Smooth muscle cell (in vitro differentiated cells): Measurements from ENCODE around the gene CHMP2B. TPM values are rescaled to one million over a fixed set of nuclear protein-coding genes. Genes with fewer than 3 reads are reported as not detected.

Experiments
- DNase-seq: peaks from one replicate; lab custom pipeline; 2025; ENCODE audit not compliant: unreplicated experiment; lab: John Stamatoyannopoulos, UW
- H2AFZ ChIP-seq: fragments of 200-600 bp; sonication (generic); 2 replicates; pipeline ENCODE4 v1.6.0; 2016; ENCODE audit warnings: antibody characterized with exemption, low read depth, mild to moderate bottlenecking
- H3F3A ChIP-seq: fragments of 200-600 bp; sonication (generic); 2 replicates; pipeline ENCODE4 v1.6.0; 2017; ENCODE audit warnings: antibody characterized with exemption, low read depth
- H3K27ac ChIP-seq: fragments of 200-600 bp; sonication (generic); 2 replicates; pipeline ENCODE4 v1.5.1; 2016; ENCODE audit warnings: low read depth, mild to moderate bottlenecking
- H3K27me3 ChIP-seq: fragments of 200-600 bp; sonication (generic); 2 replicates; pipeline ENCODE4 v1.6.1; 2016; ENCODE audit warnings: low read depth, mild to moderate bottlenecking
- H3K36me3 ChIP-seq: fragments of 200-600 bp; sonication (generic); 2 replicates; pipeline ENCODE4 v1.5.1; 2016; ENCODE audit warnings: low read depth
- H3K4me1 ChIP-seq: fragments of 200-600 bp; sonication (generic); 2 replicates; pipeline ENCODE4 v1.5.1; 2016; ENCODE audit warnings: low read depth
- H3K4me2 ChIP-seq: fragments of 200-600 bp; sonication (generic); 2 replicates; pipeline ENCODE4 v1.6.0; 2016; ENCODE audit warnings: mild to moderate bottlenecking
- H3K4me3 ChIP-seq: fragments of 200-600 bp; sonication (generic); 2 replicates; pipeline ENCODE4 v1.5.1; 2016; ENCODE audit warnings: mild to moderate bottlenecking
- H3K79me2 ChIP-seq: fragments of 200-600 bp; sonication (generic); 2 replicates; pipeline ENCODE4 v1.6.0; 2016; ENCODE audit warnings: low read depth, mild to moderate bottlenecking
- H3K9ac ChIP-seq: fragments of 200-600 bp; sonication (generic); 2 replicates; pipeline ENCODE4 v1.6.0; 2016; ENCODE audit warnings: low read depth
- H3K9me3 ChIP-seq: fragments of 200-600 bp; sonication (generic); replicated peaks from 2 replicates; pipeline ENCODE4 v1.5.1; 2016; ENCODE audit warnings: low read depth
- H4K20me1 ChIP-seq: fragments of 200-600 bp; sonication (generic); 2 replicates; pipeline ENCODE4 v1.6.0; 2016; ENCODE audit warnings: low read depth
- WGBS: methylation state at CpG from one replicate; pipeline ENCODE4 v1.1.7; 2016; ENCODE audit warnings: low lambda C conversion rate; 5-methylcytosine and 5-hydroxymethylcytosine counted together
- polyA plus RNA-seq: library from polyadenylated mRNA; unstranded; fragments of >200 nt; fragmentation: Nextera tagmentation; extraction: Ambion mirVana; gene quantifications from 2 replicates; pipeline ENCODE4 v1.2.1, GENCODE V29; 2016
- total RNA-seq: library from RNA; depleted of rRNA; stranded (reverse); fragments of >200 nt; gene quantifications from 2 replicates; pipeline ENCODE4 v1.2.3, GENCODE V29; 2014
- TF ChIP-seq, protein P1 (sequence below): fragments of 200-600 bp; sonication (generic); IDR thresholded peaks from 2 replicates; pipeline ENCODE4 v1.5.1; 2017; ENCODE audit warnings: borderline replicate concordance, mild to moderate bottlenecking, antibody characterized with exemption; ENCODE audit not compliant: insufficient read depth, poor library complexity, severe bottlenecking

Gene CHMP2B
- total and polyA plus RNA-seq, 2 experiments from 2014 or later: 43.2 to 52.0 TPM

- no peaks in the 10 kb centered on the region for H3F3A ChIP-seq
- WGBS: 88% methylated on average over 4 of the region's 4 CpGs
- H3K27ac ChIP-seq: no peak overlapping the region
Measured at GRCh38 chr3:87272718-87273341, 45.7 kb downstream of the CHMP2B start.

DNA sequence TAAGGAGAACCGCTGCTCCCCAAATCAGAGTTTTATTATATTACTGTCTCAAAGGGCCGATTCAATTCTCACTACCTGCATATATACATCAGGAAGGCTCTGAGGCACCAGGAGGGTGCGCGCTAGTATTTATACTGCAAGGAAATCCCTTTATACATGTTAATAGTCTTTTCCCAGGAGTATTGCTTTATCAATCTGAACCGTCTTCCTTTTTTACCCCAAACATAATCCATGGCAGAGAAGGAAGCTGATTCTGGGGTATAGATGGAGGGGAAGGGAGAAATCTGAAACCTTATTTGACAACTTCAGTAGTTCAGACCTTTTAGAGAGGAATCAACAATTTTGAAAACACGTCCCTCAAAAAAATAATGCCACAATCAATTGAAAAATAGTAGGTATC is 49.4 kb downstream of the CHMP2B start, which contains the start of gene POU1F1:
Gene POU1F1 (minus strand): TSS at position 101 of the 400 bp plus-strand sequence. CDS start 122 bp downstream, outside the sequence.
- 88% methylated on average over 6 of the region's 6 CpGs for WGBS

More at GRCh38 chr3:87272718-87273341, 45.7 kb downstream of the CHMP2B start:
- H3K9ac ChIP-seq: no peak overlapping the region
- H3K36me3 ChIP-seq: no peaks in the 10 kb centered on the region
- no peak overlapping the region for H3K4me3 ChIP-seq
- no peak overlapping the region for H3K4me2 ChIP-seq
- H3K4me1 ChIP-seq: no peaks in the 10 kb centered on the region
- H4K20me1 ChIP-seq: no peaks in the 10 kb centered on the region
- TF ChIP-seq, protein P1, sequence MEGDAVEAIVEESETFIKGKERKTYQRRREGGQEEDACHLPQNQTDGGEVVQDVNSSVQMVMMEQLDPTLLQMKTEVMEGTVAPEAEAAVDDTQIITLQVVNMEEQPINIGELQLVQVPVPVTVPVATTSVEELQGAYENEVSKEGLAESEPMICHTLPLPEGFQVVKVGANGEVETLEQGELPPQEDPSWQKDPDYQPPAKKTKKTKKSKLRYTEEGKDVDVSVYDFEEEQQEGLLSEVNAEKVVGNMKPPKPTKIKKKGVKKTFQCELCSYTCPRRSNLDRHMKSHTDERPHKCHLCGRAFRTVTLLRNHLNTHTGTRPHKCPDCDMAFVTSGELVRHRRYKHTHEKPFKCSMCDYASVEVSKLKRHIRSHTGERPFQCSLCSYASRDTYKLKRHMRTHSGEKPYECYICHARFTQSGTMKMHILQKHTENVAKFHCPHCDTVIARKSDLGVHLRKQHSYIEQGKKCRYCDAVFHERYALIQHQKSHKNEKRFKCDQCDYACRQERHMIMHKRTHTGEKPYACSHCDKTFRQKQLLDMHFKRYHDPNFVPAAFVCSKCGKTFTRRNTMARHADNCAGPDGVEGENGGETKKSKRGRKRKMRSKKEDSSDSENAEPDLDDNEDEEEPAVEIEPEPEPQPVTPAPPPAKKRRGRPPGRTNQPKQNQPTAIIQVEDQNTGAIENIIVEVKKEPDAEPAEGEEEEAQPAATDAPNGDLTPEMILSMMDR: no peak
- no peaks in the 10 kb centered on the region for H3K27me3 ChIP-seq
- H3K79me2 ChIP-seq: no peaks in the 10 kb centered on the region
- no peak overlapping the region for H2AFZ ChIP-seq
- no peaks in the 10 kb centered on the region for H3K9me3 ChIP-seq
- DNase-seq: no peak

GRCh38 chr3:87287011-87287410 is 59.9 kb downstream of the CHMP2B start:
- Histone ChIP-seq H3K4me3 (no peak overlapping the region), H3K9ac (no peak overlapping the region), H4K20me1 (no peaks in the 10 kb centered on the region), H3K9me3 (no peaks in the 10 kb centered on the region), H3K4me1 (no peaks in the 10 kb centered on the region), H3K79me2 (no peaks in the 10 kb centered on the region), H3F3A (no peaks in the 10 kb centered on the region), H3K4me2 (no peak overlapping the region), H2AFZ (no peak overlapping the region), H3K36me3 (no peaks in the 10 kb centered on the region), H3K27me3 (no peaks in the 10 kb centered on the region), H3K27ac (no peak overlapping the region)
- WGBS: 67% methylated on average over 1 of the region's 1 CpG
- TF ChIP-seq, protein P1: no peak
- no peak for DNase-seq

More for the DNA sequence above, 49.4 kb downstream of the CHMP2B start, which contains the start of gene POU1F1:
- H3K27me3 ChIP-seq: no peaks in the 10 kb centered on the region
- no peaks in the 10 kb centered on the region for H3K79me2 ChIP-seq
- no peak within 1 kb of the TSS for H3K4me3 ChIP-seq
- H4K20me1 ChIP-seq: no peaks in the 10 kb centered on the region
- H3K9me3 ChIP-seq: no peaks in the 10 kb centered on the region
- no peak within 1 kb of the TSS for H2AFZ ChIP-seq
- no peak within 1 kb of the TSS for H3K9ac ChIP-seq
- TF ChIP-seq, protein P1: no peak
- H3F3A ChIP-seq: no peaks in the 10 kb centered on the region
- DNase-seq: no peak
- no peaks in the 10 kb centered on the region for H3K36me3 ChIP-seq
- no peak within 1 kb of the TSS for H3K27ac ChIP-seq
- H3K4me1 ChIP-seq: no peaks in the 10 kb centered on the region
- H3K4me2 ChIP-seq: no peak within 1 kb of the TSS

DNA sequence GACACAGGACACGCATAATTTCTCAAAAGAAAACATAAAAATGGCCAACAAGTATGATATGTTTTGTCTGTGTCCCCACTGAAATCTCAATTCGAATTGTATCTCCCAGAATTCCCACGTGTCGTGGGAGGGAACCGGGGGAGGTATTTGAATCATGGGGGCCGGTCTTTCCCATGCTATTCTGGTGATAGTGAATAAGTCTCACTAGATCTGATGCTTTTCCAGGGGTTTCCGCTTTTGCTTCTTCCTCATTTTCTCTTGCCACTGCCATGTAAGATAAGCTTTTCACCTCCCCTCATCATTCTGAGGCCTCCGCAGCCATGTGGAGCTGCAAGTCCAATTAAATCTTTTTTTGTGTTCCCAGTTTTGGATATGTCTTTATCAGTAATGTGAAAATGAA is 61.3 kb downstream of the CHMP2B start:
- H3K4me3 ChIP-seq: no peak overlapping the region
- no peaks in the 10 kb centered on the region for H3K4me1 ChIP-seq
- H3F3A ChIP-seq: no peaks in the 10 kb centered on the region
- no peaks in the 10 kb centered on the region for H4K20me1 ChIP-seq
- H3K9ac ChIP-seq: no peak overlapping the region
- WGBS: 87% methylated on average over 8 of the region's 8 CpGs
- H3K4me2 ChIP-seq: no peak overlapping the region
- H3K79me2 ChIP-seq: no peaks in the 10 kb centered on the region
- TF ChIP-seq, protein P1: no peak
- H3K9me3 ChIP-seq: no peaks in the 10 kb centered on the region
- no peak for DNase-seq
- H2AFZ ChIP-seq: no peak overlapping the region
- no peak overlapping the region for H3K27ac ChIP-seq
- H3K36me3 ChIP-seq: no peaks in the 10 kb centered on the region
- peaks cover 1% of the 10 kb centered on the region for H3K27me3 ChIP-seq
